NCI-H2029 (cell line): Measurements from ENCODE around the gene ARHGAP8.

Experiments
- DNase-seq: peaks from one replicate; lab custom pipeline; 2025; lab: John Stamatoyannopoulos, UW

Gene ARHGAP8

DNA sequence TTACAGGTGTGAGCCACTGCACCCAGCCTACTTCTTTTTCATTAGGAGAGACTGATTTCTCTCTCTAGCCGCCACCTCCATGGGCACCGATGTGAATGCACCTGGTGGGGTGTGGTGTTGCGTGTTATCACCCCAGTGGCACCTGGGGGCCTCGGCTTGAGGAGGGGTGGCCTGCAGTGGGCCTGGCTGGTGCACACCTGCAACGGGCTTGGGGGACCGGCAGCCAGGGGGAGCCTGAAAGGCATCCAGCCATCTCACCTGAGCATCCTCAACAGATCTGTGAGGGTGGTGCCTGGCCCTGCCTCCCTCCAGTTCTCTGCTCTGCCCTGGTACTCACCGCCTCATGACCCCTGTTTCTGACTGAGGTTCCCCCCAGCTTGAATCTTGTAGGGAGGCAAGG lies 108.9 kb downstream of the ARHGAP8 start:
- no peak for DNase-seq

DNA sequence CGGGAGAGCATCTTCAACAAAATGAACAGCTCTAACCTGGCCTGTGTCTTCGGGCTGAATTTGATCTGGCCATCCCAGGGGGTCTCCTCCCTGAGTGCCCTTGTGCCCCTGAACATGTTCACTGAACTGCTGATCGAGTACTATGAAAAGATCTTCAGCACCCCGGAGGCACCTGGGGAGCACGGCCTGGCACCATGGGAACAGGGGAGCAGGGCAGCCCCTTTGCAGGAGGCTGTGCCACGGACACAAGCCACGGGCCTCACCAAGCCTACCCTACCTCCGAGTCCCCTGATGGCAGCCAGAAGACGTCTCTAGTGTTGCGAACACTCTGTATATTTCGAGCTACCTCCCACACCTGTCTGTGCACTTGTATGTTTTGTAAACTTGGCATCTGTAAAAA lies 109.9 kb downstream of the ARHGAP8 start:
- DNase-seq = no peak

DNA sequence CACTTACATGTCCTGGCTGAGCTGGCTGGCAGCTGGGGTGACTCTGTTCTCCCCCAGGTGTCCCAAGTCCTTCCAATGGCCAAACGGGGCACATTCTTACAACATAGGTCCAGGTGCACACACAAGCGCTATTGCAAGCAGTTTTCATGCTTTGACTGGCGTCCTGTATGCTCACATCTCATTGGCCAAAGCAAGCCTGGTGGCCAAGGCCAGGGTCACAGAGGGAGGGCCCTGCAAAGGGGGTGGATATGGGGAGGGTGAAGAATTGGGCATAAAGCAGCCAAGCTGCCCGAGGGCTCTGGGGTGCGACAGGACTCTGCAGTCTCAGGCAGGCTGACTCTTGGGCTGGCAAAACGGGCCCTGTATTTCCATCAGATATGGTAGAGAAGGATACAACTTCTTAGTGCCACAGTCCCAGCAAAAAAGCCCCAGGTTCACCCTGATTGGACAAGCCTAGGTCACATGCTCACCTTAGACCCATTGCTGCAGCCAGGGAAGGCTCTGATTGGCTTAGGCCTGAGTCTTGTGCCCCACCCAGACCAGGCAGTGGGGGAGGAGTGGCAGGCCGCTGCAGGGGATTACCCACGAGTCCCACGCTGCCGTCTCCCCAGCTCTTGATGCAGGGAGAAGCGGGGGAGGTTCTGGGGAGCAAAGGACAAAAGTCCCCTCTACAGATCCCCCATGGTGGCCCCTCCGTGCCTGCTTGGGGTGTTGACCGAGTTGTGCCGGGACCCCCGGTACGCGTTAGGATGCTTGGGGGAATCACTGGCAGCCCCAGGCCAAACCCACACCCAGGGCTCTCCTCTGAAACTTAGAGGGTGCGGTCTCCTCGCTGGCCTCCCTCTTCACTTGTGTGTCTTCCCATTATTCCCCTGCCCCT lies 110.8 kb downstream of the ARHGAP8 start:
- no peak for DNase-seq

DNA sequence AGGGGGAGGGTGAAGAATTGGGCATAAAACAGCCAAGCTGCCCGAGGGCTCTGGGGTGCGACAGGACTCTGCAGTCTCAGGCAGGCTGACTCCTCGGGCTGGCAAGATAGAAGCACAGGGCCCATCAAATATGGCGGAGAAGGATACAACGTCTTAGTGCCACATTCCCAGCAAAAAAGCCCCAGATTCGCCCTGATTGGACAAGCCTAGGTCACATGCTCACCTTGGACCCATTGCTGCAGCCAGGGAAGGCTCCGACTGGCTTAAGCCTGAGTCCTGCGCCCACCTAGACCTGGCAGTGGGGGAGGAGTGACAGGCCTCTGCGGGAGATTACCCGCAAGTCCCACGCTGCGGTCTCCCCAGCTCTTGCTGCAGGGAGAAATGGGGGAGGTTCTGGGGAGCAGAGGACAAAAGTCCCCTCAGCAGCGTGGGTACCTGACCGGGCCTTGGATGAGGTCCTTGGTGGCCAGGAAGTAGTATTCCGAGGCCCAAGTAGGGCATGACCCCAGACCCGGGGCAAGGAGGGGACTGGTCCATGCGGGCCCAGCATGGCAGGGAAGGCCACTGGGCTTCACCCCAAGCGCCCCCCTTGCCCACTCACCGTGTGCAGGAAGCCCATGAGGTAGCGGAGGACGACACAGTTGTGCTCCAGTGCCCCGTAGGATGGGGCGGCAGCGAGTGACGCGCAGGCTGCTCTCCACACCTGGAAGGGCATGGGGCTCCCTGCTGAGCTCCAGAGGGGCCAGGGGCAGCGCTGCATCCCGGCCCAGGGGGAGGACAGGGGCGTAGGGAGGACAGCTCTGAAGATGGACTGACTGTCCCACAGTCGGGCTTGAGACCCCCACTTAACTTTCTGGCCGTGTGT lies 113.0 kb downstream of the ARHGAP8 start:
- DNase-seq = no peak

DNA sequence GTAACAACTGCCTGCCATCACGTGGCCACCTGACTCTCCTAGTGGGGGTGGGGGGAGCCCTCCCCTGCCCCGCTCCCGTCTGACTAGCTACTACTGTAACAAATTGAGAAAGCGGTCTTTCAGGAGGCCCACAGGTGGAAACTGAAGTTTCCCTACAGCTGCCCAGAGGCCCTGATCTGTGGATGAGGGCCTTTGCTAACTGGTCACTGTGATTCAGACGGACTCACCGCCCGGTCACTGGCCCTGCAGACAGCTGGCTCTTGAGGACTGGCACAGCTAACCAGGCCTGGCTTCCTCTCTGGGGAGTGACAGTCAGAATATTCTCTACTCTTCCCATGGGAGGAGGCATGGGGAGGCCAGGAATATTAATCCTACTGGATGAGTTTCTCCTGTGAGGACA lies 116.8 kb downstream of the ARHGAP8 start:
- DNase-seq = no peak

DNA sequence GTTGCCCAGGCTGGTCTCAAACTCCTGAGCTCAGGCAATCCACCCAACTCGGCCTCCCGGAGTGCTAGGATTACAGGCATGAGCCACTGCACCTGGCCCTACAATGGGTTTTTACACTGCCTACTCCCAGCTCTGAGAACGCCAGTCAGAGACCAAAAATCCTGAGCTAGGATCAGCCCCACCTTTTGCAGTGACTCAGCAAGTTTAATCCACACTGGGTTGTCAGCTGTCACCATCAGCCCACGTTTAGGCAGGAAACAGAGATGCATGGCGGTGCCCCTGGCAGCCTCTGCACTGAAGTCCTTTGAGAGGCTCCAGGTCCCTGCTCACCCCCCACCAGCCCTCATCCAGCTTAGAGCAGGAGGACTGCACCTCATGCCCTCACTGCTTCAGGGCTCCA lies 117.6 kb downstream of the ARHGAP8 start:
- DNase-seq = no peak

DNA sequence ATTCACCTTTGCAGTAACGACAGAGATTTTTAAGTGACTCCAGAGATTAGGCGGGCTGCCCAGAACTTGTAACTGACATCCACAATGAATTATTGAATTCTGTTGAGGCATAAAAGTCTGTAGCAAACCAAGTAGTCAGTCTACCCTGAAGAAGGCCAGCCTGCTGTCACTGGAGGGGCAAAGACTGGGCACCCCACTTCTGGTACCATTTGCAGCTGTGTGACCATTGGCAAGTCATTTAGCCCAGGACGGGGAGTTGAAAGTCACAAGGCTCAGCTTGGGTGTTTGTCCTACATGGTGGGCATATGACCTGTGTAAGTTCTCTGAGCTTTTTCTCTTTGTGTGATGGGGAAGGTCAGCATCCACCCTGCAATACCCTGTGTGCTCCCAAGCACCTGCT lies 119.4 kb downstream of the ARHGAP8 start:
- DNase-seq = no peak

DNA sequence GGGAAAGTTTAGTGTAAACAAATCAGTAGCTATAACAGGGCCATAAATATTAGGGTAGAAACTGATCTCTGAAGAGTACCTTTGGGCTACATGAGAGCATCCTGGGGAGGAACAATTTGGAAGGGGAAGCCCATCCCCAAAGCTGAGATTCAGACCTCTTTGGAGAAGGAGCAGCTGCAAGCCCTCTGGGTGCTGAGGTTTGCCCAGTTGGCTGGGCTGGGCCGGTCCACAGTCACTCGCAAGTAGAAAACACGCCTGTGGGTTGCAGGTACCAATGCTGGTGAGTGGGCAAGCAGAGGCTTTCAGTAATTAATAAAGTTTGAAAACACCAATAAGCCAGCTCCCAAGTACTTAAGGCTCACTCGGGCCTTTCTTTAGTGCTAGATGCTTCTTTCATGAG lies 124.5 kb downstream of the ARHGAP8 start:
- no peak for DNase-seq

DNA sequence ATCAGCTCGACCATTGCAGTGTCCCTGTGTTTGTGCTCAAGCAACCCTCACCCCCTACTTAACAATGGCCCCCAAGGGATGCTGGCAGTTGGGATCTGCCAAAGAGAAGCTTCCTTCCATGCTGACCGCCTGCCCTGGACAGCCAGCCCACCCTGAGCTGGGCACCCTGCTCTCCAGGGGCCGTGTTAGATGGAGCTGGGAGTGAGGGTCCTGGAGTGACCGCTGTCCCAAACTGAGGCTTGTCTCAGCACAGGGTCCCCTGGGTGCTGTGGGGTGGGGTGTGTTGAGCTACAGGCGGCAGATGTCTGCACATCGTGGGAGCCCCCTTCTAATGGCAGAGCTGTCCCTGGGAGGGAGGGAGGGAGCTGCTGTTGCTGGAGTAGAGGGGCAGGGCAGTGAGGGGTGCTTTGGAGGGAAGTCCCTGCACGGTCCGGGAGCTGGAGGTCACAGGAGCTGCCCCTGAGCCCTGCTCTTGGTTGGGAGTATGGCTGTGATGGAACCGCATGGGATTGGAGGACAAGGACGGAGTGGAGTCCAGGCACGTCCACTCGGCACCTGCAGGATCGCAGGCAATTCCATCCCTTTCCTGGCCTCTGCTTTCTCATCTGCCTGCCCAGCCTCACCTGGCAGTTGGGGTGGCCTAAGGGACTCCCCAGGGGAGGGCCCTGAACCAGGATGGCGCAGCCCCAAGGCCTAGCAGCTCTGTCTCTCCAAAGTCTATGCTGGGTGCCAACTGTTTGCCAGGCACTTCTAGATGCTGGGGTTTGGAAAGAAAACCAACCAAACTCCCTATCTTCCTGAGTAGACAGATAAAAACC lies 126.3 kb downstream of the ARHGAP8 start:
- no peak for DNase-seq

DNA sequence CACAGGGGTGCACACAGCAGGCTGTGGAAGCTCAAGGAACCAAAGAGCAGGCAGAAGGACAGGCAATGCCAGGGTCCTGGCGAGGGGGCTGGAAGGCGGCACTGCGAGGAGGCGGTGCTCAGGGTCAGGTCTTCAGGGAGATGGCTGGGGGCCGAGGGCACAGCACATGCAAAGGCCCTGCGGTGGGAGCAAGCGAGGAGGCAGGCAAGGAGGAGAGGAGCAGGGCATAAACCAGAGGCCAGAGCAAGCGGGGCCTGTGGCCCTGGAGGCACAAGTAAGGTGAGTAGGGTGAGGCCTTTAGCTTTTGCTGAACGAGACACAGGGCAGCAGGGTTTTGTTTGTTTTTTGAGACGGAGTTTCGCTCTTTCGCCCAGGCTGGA lies 126.9 kb downstream of the ARHGAP8 start:
- DNase-seq = no peak

DNA sequence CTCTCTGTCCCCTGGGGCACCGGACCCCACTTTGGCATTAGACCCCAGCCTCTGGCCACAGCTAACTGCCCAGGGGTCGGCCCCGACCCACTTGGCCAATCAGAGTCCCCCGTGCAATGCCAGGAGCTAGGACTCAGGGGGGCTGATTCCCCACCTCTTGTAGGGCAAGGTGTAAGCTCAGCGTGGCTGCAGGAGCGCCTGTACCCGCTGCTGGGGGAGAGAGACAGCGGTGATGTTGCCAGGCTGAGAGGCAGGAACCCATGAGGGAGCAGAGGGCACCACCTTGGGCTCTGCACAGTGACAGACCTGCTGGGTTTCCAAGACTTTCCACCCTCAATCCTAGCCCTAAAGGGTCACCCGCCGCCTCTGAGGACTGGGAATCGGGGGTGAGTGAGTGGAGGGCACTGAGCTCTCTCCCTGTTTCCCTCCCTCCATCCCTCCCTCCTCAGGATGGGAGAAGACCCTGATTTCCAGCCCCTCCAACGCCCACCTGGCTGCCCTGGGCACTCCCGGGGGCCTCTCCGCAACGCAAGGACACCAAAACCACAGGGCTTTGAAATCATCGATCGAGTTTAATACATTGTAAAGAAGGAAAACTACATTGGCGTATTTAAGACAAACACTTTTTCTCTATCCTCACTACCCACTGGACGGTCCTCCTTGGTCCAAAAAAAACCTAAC lies 128.4 kb downstream of the ARHGAP8 start:
- DNase-seq = no peak

DNA sequence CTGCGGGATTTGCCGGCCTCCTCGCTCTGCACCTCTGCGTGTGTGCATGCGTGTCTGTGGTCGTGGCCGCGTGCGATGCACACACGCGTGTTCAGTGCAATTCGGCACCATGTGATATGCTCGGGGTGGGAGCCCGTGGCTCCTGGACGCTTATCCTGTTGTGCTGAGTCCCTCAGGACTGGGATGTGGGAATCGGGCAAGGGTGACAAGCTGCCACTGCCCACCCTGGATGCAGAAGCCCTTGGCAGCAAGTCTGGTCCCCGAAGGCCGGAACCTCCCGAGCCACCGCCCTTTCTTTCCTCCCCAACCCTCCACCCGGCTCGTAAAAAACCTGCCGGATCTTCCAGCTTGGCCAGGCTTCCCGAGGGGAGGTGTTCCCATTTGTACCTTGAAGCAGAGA lies 129.2 kb downstream of the ARHGAP8 start:
- DNase-seq = no peak

DNA sequence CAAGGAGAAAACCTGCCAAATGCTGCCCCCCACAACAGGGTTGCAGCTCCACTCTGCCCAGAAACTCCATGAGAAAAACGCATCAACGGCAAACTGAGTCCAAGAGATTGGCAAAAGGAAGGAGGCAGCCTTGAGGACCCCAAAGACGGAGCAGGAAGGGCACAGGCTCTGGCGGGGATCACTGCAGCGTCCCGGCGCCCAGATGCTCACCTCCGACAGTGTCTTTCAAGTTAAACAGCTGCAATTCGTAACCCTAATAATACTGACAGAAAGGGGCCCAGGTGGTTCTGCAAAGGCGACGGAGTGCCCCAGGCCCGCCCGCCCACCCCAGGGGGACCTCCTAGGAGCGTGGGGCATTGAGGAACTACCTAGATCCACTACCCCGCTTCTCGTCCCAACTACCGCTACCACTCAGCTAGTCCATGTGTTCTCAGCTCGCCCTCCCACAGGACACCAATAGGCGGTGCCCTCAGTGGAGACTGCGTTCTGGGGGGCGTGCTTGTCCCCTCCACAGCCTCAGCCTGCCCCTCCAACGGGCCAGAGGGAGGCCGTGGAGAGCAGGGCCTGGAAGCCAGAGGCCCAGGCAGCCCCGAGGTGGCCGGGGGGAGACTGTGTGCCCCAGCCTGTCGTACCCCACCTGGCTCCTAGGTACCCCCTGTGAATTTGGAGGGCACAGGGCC lies 130.0 kb downstream of the ARHGAP8 start:
- DNase-seq = no peak

DNA sequence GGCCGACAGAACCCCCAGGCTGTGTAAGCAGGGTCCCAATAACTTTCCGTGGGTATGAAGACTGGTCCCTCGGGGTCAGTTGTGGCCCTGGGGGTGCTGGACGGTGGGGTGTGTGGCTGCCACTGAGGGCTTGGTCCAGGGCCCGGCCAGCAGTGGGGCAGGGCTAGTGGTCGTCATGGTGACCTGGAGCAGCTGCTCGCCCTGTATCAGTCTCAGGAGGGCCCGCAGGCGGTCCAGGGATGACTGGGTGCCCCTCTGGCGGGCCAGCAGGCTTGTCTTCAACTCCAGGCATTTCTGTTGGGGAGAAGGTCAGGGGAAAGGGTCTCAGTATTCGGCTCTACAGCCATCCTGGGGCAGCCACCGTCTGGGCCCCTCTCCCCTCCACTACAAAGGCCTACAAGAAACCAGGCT lies 130.6 kb downstream of the ARHGAP8 start:
- no peak for DNase-seq

DNA sequence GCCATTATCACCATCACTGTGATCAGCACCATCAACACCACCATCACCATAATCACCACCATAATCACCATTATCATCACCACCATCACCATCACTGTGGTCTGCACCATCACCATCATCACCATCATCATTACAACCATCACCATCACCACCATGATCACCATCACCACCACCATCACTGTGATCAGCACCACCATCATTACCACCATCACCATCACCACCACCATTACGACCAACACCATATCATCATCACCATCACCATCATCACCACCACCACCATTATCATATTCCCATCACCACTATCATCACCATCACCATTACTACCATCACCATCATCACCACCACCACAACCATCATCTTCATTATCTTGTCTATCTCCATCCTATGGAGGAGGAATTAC lies 132.2 kb downstream of the ARHGAP8 start:
- no peak for DNase-seq

DNA sequence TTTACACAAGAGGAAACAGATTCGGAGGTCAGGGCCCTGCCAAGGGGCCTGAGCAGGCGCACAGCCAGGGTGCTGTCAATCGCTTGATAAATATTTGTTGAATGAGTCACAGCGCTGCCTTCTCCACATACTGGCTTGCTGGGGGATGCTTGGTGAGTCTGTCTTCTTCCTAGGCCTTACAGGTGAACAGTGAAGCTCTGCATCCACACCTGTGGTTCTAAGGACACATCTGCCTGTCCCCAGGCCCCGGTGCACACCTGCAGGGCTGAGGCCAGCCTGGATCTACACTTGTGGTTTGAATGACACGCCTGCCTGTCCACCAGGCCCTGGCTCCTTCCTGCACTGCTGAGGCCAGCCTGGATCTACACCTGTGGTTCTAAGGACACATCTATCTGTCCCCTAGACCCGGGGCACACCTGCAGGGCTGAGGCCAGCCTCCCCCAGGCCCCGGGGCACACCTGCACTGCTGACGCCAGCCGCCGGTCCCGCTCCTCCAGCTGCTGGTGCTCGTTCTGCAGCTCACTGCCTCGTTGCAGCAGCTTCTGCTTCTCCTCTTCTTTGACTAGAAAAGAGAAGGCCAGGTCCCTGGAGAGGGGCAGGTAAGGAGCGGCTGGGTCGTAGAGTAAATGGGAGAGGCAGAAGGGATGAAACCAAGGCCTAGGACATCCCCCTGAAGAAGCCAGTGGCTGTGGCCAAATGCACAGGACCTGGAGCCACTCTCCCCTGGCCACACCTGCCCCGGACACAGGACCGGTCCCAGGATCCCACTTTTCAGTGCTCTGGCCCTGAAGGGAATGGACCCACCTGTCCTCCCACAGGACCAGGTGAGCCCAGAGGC lies 132.8 kb downstream of the ARHGAP8 start:
- no peak for DNase-seq

DNA sequence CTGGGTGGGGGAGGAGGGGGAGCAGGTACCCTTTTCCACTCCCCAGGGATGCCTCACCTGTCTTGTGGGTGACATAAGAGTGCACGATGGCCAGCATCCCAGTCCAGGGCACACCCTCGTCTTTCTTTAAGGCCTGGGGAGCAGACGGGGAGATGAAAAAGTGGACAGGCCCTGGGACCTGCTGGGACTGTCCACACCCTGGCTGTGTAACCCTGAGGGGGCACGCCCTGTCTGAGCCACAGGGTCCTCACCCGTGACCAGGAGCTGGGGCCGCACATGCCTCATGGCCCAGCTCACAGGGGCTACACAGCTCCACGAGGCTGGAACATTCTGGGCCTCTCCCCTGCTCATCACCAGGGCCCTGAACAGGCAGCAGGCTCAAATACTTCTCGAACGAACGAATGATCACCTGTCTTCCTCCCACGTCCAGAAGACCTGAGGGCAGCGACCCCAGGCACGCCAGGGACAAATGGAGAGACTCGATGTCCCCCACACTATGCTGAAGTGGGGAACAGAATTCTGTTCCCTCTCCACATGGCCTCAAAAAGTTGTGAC lies 133.5 kb downstream of the ARHGAP8 start:
- DNase-seq = no peak

DNA sequence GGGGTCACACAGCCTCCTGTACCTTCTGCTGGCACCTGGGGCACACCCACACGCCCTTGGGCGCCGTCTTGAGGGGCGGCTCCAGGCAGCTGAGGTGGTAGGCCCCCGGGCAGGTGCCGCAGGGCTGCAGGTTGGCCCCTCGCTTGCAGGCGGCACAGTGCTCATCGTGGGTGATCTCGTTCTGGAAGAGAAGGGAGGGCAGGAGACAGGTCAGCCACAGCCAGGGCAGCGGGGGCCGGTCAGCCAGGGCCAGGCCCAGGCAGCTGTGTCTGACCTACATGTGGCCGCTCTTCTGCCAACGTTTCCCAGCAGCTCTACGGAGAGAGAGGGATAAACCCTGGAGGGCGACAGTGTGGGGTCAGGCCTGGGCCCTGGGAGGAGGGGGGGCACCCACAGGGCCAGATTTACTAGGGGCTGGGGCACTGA lies 135.6 kb downstream of the ARHGAP8 start:
- no peak for DNase-seq

DNA sequence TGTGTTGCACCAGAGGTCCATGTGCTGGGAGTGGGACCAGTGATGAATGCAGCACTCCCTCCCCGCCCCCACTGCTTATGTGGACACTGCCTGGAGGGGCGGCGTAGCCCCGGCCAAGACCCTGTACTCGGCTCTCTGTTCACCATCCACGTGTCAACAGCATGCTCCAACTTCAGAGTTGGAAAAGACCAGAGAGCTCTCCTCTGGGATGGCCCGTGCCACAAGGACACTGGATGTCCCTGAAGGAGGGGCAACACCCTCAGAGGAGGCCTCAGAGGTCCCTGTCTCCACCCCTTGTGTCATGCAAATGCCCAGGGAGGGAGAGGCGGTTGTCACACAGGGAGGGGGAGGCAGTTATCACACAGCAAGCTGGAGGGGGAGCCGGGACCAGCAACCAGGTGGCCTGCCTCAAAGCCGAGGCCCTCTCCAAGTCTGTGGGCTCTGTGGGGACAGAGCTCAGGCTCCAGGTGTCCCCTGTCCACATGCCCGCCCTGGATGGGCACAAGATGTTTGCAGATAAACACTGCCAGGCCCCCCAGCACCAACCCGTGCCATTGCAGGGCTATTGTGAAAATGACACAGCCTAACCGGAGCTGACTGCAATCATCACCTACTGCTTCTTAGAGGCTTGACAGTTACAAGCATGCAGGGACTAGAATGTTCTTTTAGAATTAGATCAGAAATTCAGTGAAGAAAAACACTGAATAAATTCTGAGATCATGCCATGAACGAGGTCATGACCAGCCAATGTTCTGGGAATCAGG lies 136.3 kb downstream of the ARHGAP8 start:
- no peak for DNase-seq
